ENCODE measurements around the gene KDM6B.

KDM6B gene

DNA sequence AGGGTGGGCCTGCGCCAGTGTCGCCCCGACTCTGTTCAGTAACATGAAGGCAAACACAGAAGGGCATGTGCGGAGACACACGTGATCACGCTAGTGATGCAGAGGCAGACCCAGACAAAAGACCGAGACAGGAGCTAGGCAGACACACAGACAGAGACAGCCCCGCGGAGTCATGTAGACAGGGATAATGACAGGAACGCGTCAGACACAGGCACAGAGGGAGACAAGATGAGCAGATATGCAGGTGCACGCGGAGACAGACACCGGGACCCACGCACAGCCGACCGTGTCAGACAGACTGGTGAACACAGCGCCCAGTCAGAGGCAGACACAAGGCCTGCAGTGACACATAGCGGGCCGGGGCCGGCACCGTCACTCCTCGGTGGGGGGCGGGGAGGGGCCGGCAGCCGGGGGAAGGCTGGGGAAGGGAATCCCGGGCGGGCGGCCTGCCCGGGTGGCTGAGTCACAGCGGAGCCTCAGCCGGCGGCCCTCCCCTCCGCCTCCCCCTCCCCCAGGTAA lies 7.4 kb downstream of the KDM6B start:
- peak; percentile 33 for DNase-seq

DNA sequence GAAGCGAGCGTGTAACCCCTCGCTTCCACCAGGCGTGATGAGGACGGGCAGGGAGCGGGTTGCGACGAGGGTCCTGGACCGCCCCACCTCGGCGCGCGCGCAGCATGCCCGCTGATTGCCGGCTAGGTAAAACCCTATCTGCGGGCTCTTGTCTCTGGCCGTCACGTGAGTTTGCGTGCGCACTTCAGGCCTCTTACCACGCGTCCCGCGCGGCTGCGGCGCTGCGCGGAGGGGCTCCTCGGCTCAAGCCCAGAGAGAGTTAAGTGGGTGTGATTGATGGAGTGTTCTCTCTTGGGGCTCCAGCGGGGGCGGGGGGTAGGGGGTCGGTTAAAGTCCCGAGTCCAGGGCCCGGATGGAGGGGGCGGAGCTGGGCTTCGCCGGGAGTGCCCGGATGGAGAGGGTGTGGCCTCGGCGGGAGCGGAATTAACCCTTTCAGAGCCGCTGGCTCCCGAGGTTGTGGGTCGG lies 7.9 kb downstream of the KDM6B start:
- DNase-seq, result peak; percentile 78

- peak; percentile 14 for DNase-seq
These were observed 8.6 kb downstream of the KDM6B start for GRCh38 chr17:7842380-7843256.

GRCh38 chr17:7843257-7843535 lies 9.2 kb downstream of the KDM6B start:
- DNase-seq, result no peak

DNA sequence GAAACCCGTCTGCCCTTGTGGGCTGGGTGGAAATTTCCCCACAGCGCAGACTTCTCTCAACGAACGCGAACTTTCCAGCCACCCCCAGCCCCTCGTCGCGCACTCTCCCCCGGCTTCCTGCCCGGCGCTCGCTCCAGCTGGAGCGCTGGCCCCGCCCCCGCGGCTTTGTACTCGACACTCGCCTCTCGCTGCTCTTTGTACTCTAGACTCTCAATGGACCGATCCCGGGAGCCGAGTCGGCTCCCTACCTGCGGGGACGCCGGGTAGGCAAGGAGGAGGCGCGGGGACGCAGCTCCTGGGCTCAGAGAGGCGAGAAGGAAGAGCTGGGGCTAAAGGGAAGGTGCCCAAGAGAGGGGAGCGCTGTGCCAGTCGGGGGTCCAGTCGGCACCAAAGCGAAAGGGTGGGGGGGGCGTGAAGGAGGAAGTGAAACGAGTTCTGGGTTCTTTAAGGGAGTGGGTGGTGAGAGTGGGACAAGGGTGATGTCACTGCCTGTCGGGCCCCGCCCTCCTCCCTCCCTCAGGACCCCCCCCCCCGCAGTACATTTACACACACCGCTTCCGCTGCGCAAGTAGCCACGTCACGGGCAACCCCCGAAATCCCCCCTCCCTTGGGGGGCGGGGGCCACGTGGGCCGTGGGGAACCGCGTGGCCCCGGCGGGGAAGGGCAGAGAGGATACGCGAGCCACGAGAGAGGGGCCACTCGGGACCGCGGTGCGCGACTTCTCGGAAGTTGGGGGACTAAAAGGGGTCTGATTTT lies 9.7 kb downstream of the KDM6B start:
- DNase-seq, result peak; percentile 60

GRCh38 chr17:7844292-7845154 lies 10.5 kb downstream of the KDM6B start:
- peak; percentile 74 for DNase-seq

- DNase-seq, result no peak
These were observed 11.5 kb downstream of the KDM6B start for GRCh38 chr17:7845359-7846062.

- no peak for DNase-seq
These were observed 12.2 kb downstream of the KDM6B start for GRCh38 chr17:7846063-7846735.

GRCh38 chr17:7846765-7847661 lies 13.0 kb downstream of the KDM6B start:
- DNase-seq, result no peak

GRCh38 chr17:7848131-7848579 lies 14.1 kb downstream of the KDM6B start:
- no peak for DNase-seq

DNA sequence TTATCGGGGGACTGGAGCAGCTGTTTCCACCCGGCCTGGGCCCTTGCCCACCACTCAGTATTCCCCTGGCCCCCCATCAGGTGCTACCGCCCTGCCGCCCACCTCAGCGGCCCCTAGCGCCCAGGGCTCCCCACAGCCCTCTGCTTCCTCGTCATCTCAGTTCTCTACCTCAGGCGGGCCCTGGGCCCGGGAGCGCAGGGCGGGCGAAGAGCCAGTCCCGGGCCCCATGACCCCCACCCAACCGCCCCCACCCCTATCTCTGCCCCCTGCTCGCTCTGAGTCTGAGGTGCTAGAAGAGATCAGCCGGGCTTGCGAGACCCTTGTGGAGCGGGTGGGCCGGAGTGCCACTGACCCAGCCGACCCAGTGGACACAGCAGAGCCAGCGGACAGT lies 14.7 kb downstream of the KDM6B start:
- DNase-seq, result no peak

GRCh38 chr17:7849130-7849750 lies 15.2 kb downstream of the KDM6B start:
- DNase-seq, result no peak

GRCh38 chr17:7849751-7850504 lies 15.9 kb downstream of the KDM6B start:
- DNase-seq, result no peak

- no peak for DNase-seq
These were observed 16.9 kb downstream of the KDM6B start for GRCh38 chr17:7850701-7851437.

DNA sequence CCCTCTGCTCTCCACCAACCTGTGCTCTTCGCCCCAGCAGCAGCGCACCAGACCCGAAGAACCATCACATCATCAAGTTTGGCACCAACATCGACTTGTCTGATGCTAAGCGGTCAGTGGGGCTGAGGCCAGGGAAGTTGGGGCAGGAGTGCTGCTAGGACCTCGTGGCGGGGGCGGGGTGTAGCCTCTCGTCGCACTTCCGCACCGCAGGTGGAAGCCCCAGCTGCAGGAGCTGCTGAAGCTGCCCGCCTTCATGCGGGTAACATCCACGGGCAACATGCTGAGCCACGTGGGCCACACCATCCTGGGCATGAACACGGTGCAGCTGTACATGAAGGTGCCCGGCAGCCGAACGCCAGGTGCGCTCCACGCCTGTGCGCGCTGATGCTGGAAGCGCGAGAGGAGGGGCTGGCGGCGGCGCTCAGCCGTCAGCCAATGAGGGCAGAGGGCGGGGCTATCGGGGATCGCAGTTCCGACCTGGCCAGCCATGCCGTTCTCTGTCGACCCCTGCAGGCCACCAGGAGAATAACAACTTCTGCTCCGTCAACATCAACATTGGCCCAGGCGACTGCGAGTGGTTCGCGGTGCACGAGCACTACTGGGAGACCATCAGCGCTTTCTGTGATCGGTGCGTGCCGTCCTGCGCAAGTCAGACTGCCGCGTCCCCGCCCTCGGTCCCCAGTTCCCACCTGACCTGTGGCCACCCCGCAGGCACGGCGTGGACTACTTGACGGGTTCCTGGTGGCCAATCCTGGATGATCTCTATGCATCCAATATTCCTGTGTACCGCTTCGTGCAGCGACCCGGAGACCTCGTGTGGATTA lies 17.6 kb downstream of the KDM6B start:
- peak; percentile 74 for DNase-seq

GRCh38 chr17:7852262-7852670 lies 18.2 kb downstream of the KDM6B start:
- DNase-seq, result no peak

DNA sequence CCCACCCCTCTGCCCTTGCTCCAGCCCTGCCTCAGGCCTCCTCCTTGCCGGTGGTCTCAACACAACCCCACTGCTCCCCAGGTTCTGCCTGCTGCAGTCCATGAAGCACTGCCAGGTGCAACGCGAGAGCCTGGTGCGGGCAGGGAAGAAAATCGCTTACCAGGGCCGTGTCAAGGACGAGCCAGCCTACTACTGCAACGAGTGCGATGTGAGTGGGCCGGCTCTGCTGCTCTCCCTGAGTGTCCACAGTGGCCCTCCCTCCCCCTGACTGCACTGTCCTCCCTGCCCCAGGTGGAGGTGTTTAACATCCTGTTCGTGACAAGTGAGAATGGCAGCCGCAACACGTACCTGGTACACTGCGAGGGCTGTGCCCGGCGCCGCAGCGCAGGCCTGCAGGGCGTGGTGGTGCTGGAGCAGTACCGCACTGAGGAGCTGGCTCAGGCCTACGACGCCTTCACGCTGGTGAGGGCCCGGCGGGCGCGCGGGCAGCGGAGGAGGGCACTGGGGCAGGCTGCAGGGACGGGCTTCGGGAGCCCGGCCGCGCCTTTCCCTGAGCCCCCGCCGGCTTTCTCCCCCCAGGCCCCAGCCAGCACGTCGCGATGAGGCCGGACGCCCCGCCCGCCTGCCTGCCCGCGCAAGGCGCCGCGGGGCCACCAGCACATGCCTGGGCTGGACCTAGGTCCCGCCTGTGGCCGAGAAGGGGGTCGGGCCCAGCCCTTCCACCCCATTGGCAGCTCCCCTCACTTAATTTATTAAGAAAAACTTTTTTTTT lies 19.1 kb downstream of the KDM6B start:
- no peak for DNase-seq

All from NCI-H2227 treated with DMSO at 0.1 percent for 48 hours (cell line).